Measurements from ENCODE around the gene TMEM181.

- TF ChIP-seq CTCF (conservative IDR thresholded peaks at IDR 0.05) (no peak), EZH2 (IDR thresholded peaks at IDR 0.05; ENCODE audit: low read depth) (no peak)
Measured at GRCh38 chr6:158636778-158637177, 76.9 kb downstream of the TMEM181 start.

All from PC-9 (cell line).